Stimulated activated CD8-positive, alpha-beta memory T cell treated with anti-CD3 and anti-CD28 coated beads, Interleukin-12 subunit alpha, Interleukin-12 subunit beta, amount 100 ng/mL, for 4 hours (primary cell): ENCODE results near the gene PTGES.
"Not testable (repeated sequence)": the region's sequence is repeated elsewhere in the genome, so short reads cannot be mapped to it uniquely, and the experiment has no call there.

Experiments
- DNase-seq: peaks from one replicate; pipeline ENCODE4 v3.0.0-alpha.2; 2020; ENCODE audit warnings: low read depth

Gene PTGES

DNA sequence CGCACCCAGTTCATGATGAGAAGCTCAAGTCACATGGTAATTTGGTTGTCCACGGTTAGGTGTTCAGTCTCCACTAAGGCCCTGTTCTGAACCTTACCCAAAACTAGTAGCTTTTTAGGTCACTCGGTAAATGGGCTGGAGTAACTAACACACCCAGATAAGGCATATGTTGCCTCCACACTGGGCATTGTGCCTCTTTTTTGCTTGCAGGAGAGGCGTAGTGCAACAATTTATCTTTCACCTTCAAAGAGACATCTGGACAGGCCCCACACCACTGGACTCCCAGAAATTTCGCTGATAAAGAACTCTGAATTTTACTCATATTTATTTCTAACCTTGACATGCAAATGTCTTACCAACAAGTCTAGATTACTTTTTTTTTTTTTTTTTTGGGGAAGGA lies 16.8 kb upstream of the PTGES start:
- no peak for DNase-seq

DNA sequence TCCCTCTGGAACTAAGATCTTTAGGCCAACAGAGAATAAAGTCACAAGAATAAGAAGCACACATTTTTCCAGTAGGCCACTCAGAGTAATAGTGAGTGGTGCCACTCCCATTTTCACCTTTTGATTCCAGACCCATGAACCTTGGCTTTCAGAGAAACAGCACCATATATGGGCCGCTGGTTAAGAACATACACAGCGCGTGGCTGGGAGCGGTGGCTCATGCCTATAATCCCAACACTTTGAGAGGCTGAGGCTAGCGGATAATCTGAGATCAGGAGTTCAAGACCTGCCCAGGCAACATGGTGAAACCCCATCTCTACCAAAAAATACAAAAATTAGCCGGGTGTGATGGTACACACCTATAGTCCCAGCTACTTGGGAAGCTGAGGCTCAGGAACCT lies 15.6 kb upstream of the PTGES start:
- no peak for DNase-seq

DNA sequence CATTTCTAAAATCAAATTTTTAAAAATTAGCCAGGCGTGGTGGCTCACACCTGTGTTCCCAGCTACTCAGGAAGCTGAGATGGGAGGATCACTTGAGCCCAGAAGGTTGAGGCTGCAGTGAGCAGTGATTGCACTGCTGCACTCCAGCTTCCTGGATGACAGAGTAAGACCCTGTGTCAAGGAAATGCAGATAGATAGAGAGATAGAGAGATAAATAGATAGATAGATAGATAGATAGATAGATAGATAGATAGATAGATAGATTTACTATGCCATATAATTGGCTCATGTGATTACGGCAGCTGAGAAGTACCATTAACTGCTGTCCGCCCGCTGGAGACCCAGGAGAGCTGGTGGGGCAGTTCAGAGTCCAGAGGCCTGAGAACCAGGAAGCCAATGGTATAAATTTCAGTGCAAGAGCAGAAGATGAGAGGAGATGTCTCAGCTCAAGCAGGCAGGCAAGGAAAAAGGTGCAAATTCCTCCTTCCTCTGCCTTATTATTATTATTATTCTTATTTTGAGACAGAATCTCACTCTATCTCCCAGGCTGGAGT lies 13.0 kb upstream of the PTGES start:
- no peak for DNase-seq

DNA sequence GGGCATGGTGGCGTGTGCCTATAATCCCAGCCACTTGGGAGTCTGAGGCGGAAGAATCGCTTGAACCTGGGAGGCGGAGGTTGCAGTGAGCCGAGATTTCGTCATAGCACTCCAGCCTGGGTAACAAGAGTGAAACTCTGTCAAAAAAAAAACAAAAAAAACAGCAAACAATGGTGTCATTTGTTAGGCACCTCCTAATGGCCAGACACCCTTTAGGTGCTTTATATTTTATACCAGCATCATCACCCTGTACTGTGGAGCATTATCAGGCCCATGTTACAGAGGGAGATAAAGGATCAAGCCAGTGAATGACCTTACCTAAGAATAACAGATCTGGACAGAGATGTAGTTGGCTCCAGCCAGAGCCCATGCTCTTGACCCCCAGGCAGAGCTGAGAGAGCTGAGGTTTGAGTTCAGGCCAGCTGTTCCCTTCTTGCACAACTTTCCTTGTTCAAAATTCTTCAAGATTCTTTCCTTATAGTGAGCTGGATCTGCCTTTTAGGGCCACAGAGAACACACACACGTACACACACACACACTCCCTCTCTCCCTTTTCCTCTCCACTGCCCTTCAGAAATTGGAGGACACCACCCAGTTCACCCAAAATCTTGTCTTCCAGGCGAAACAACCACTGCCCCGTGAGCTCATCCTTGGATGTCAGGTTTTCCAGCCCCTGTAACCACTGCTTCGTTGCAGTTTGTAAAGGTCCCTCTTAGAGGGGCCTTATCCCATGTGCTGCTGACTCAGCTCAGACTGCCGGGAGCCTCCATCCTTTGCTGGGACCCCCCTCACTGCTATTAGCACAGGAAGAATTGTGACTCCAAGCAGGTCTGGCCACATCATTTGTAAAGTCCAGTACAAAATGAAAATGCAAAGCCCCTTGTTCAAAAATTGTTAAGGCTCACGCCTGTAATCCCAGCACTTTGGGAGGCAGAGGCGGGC lies 10.4 kb upstream of the PTGES start:
- DNase-seq = no peak

DNA sequence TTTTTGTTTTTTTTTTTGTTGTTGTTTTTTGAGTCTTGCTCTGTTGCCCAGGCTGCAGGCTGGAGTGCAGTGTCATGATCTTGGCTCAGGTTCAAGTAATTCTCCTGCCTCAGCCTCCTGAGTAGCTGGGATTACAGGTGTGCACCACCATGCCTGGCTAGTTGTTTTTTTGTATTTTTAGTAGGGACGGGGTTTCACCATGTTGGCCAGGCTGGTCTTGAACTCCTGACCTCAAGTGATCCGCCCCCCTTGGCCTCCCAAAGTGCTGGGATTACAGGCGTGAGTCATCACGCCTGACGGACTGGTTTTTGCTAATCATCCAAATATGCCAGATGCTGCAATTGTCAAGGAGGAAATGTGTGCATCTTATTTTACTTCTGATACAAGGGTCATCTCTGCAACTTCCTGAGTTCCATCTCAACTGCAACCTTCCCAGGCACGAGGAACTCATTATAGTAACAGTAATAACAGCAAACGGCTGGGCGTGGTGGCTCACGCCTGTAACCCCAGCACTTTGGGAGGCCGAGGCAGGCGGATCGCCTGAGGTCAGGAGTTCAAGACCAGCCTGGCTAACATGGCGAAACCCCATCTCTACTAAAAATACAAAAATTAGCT lies 9.6 kb upstream of the PTGES start:
- not testable (repeated sequence) for DNase-seq

DNA sequence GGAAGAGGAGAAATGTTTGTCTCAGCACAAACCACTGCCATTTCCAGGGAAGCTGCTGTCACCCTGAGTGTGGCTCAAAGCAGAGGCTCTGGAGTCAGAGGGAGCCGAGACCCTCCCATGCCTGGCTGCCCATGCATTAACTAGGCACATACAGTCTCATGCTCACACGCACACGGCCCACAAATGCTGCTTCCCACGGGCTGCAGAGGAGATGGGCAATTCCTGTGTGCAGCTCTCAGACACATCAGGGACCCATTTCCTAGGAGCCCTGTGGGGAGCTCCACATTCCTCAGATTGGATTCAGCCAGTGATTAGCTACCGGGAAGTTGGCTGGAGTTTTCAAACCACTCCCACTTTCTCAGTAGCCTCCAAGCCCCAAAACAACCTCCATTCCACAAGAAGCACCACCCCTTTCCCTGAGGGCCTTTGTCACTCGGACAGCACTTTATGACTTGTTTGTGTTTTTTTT lies 9.1 kb upstream of the PTGES start:
- DNase-seq = no peak

DNA sequence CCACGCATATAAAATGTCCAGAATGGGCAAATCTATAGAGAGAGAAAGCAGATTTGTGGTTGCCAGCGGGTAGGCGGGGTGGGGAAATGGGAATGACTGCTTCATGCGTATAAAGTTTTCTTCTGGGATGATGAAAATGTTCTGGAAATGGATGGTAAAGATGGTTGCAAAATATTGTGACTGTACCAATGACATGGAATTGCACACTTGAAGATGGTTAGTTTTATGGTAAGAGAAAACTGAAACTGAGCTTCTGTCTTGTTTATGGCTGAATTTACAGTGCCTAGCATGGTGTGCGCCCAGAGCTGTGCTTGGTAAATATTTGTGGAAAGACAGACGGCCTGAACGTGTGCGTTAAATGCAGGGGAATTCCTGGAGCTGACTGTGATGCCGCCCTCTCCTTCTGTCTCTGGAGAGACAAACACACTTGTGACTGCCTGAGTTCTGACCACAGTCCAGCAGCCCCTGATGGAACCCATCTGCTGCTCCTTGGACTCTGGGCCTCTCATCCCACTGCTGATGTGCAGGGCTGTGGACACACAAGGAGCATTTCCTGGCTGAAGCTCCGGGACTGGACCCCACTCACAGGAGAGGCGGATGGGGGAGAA lies 8.6 kb upstream of the PTGES start:
- no peak for DNase-seq

DNA sequence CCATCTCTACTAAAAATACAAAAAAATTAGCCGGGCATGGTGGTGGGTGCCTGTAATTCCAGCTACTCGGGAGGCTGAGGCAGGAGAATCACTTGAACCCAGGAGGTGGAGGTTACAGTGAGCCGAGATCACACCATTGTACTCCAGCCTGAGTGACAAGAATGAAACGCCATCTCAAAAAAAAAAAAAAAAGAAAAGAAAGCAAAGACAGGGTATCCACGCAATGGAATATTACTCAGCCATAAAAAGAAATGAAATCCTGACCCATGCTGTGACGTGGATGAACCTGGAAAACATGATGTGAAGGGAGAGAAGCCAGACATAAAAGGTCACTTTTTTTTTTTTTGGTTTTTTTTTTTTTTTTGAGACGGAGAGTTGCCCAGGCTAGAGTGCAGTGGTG lies 7.9 kb upstream of the PTGES start:
- DNase-seq = not testable (repeated sequence)

DNA sequence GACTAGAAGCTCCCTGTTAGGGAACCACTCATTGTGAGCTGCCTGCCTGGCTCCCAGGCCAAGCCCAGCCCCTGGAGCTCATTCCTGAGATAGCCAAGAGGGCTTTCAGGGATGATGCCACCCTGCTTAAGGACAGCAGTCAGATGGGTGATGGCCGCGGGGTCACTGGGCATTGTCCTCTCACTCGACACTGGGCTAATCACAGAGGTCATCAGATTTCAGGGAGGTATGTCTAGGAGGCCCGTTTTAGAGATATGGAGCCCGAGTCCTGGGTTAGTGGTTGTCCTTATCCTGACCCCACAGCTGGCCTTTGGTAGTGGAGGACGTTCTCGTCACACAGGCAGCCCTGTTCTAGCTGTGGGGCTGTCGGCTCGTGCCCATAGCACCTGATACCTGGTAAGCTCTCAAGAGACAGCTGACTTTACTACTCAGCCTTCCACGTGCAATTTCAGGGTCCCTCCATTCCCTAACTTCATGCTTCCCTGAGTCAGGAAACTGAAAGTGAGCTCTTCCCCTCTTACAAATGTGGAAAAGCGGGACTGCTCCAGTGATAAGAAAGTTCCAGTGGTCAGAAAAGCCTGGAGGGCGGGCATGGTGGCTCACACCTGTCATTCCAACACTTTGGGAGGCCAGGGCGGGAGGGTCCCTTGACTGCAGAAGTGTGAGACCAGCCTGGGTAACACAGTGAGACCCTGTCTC lies 7.1 kb upstream of the PTGES start:
- no peak for DNase-seq

DNA sequence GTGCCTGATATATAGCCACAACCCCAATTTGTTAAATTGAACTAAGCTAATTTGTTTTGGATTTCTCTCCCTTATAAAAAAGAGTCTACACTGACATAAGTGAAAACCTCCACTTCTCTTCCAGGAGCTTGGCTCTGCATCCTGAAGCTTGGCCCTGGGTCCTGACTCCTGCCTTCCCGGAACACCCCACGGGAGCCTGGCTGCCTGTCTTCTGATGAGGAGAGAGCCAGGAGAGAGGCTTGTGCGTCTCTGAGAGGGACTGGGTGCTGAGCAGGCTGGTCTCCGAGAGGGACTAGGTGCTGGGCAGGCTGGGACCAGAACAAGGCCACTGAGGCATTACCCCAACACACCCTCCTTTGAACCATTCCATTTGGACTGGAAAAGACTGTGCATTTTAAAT lies 6.5 kb upstream of the PTGES start:
- no peak for DNase-seq

DNA sequence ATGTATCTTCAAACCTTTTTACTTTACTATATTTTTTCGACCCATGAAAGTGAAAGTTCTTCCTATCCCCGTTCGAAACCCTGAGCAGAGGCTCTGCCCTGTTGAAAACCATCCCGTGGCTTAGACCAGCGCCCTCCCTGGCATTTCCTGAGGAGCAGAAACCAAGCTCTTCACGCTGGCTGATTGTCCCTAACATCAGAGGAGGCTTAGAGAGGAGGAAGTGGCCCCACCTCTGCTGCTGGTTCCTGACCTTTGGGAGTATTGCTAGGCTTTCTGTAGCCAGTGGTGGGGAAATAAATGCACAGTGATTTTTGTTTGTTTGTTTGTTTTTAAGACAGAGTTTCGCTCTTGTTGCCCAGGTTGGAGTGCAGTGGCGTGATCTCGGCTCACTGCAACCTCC lies 4.2 kb upstream of the PTGES start:
- DNase-seq = no peak

DNA sequence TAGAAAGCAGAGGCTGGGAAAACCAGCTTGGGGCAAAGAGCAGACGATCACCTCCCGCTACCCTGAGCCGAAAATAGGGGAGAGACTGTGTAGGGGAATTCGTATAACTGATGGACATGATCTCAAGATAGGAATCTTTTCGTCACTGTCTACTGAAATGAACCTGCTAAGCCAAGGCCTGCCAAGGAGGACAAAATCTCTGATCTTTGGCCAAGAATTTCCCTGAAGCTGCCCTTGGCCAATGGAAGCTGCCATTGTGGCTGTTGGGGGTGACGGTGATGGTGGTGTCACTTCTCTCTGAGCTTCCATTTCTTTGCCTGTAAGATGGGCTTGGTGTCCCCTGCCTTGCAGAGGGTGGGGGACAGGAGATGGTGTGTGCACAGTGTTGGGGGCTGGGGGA lies 3.3 kb upstream of the PTGES start:
- DNase-seq = no peak

DNA sequence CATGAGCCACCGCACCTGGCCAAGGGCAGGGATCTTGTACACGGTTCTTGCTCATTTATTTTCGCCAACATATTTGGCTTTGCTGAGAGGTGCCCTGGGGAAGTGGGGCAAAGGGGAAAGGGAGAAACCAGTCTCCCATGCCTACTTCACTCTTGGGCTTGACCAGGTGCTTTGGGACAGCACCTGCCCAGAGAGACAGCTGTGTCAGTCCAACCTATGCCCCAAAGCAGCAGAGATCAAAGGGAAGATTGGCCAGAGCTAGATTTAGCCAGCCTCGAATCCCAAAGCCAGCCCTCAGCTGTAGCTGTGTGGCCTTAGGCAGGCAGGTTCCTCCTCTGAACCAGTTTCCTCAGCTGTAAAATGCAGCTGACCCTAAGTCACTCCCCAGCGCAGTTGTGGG lies 2.3 kb upstream of the PTGES start:
- no peak for DNase-seq

DNA sequence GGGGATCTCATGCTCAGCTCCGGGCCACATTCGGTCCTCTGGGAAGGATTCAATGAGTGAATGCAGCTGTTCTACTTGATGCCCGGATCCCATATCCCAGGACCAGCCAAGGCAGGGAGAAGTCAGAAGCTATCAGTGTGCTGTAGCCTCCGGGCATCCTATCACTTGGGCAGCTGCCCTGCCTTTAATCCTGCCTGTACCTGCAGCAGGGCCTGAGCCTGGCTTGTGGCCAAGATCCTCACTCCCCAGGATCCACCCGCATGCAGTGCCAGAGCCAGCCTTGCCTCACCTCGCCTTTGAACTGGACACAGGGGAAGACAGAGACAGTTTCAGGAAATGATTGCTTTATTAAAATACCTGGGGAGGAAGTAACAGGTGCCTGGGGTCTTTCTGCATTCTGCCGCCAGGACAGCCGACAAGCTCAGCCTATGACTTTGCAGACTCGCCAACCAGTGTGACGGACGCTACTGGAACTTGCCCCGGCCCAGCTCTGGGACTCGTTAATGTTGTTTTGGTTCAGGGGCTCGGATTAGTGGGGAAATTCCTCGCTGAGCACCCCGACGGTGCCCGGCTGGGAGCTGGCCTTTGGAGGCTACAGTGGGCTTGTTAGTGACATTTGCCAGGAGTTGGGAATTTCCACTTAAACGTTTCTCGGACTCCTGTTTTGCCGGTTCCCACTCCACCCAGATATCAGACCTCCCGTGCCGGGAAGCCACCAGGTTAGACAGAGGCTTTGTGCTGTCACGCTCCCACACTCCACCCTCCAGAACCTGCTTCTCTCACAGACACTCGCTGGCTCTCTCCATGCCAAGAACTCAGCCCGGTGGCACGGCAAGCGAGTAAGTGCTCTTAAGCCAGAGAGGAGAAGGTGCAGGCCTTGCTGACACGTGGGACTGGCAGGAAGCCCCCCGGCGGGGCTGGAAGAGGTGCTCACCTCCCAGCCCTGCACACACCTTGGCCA lies 721 bp downstream of the PTGES start:
- DNase-seq = no peak

DNA sequence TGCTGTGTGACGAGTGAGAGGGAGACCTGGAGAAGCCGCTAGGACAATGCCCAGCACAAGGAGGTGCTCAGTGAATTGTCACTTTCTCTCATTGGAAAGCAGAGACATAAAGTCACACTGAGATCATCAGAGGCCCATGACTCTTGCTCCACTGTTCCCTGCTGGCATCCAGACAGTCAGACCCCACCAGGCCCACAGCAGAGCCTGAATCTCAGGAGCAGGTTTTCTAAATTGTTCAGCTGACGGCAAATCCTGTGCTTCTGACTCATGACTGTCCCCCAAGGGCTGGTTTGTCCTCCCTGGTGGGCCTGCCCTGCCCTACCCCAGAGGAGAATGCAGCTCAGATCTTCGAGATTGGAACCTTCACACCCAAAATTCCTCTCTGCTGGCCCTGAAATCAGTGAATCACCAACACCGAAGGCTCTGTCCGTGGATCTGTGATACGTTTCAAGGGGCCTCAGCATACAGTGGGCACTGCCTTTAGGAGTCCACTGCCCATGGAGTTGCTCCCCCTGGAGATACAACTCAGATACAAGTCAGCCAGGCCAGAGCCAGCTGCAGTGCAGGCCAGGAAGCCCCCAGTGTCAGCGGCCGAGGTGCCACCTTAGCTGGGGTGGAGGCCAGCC lies 2.7 kb downstream of the PTGES start:
- DNase-seq = no peak

DNA sequence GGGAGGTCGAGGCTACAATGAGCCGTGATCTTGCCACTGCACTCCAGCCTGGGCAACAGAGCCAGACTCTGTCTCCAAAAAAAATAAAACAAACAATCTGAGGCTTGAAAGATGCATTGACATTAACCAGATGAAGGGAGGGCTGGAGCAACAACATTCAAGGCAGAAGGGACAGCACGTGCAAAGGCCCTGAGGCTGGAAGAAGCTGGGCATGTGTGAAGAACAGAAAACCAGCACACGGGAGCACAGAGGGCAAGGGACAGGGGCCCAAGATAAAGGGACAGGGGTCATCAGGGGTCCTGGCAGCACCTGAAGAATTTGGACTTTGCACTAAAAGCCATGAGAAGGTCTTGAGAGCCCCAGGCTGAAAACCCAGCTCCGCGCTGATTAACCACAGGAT lies 3.3 kb downstream of the PTGES start:
- DNase-seq = no peak

DNA sequence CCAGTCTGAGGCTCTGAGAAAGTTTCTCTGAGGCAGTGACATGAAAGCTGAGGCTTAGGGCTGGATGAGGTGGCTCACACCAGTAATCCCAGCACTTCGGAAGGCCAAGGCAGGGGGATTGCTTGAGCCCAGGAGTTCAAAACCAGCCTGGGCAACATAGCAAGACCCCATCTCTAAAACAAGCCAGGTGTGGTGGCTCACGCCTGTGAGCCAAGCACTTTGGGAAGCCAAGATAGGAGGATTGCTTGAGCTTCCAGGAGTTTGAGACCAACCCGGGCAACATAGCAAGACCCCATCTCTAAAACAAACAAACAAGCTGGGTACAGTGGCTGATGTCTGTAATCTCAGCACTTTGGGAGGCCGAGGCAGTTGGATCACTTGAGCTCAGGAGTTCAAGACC lies 3.8 kb downstream of the PTGES start:
- not testable (repeated sequence) for DNase-seq

DNA sequence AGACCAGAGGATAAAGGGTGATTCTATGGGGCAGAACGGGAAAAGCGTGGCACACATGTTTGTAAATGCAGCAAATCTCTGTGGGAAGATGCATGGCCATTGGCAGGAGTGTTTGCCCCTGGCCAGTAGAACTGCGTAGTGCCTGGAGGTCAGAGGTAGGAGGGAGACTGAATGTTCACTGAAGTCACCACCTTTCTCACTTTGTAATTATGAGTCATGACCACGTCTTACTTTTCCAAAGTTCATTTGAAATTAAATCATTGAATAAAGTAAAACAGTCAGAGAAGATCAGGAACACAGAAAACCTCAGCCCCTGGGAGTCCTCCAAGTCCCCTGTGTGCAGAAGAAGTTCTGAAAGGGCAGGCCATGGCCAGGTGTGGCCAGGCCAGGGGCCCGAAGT lies 4.6 kb downstream of the PTGES start:
- DNase-seq = no peak

DNA sequence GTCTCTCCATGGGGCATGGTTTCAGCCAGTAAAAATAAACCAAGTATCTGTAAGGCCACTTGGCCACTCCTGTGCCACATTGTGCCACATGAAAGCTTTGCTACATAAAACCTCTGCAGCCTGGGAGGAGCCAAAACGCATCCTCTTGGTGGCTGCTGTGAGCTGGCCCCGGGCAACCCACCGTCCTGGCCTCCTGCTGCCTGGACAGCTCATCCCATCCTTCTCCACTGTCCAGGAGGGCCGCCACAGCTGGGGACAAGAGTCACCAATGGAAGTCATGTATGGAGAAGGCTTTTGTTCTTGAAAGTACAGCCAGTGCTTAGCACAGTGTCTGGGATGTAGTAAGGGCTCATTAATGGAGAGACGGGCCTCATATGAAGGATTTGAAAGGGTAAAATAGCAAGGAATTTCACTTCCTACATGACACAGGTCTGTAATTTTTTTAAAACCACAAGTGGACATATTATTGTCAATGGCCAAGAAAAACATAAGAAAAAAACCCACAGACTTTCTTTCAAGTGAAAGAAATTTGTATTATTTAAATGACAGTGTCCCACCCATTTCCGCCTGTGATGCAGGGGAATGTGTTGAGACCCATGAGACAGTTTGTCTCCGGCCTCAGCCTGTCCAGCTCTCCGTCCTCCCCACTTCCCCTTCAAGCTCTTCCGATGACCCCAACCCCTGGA lies 6.6 kb downstream of the PTGES start:
- no peak for DNase-seq

DNA sequence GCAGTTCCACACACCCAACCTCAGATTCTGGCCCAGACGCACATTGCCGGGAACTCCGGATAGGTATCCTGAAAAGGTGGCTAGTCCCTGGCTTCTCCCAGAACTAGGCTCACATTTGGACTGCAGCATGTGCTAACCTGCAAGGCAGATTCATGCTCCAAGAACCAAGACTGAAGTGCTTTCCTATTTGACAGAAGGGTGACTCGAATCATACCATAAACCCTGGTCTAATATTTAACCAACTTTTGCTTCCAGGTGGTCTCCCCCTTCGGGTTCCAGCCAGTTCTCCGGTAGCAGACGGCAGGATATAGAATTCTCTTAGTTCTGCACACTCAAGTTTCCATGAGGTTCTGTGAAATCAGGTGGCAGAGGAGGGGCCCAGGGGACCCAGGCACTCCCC lies 7.6 kb downstream of the PTGES start:
- no peak for DNase-seq
